ENCODE results near the gene NR6A1.
"Not testable (repeated sequence)": the region's sequence is repeated elsewhere in the genome, so short reads cannot be mapped to it uniquely, and the experiment has no call there.

NR6A1 gene

GRCh38 chr9:124743686-124744348 lies 27.3 kb downstream of the NR6A1 start:
- no peaks in the 10 kb centered on the region for H3K4me1 ChIP-seq (ENCODE audit: control insufficient read depth, insufficient read depth, low read length, poor library complexity, severe bottlenecking)
- no peak for DNase-seq
- H3K4me3 ChIP-seq (ENCODE audit: insufficient read depth, low read depth, low read length, poor library complexity, severe bottlenecking) = no peak overlapping the region
- H3K27ac ChIP-seq (ENCODE audit: insufficient read depth, low read length, poor library complexity, severe bottlenecking) = no peak overlapping the region
- H3K27me3 ChIP-seq (replicated peaks; ENCODE audit: control insufficient read depth, insufficient read depth, low read length, poor library complexity, severe bottlenecking) = no peaks in the 10 kb centered on the region
- no peaks in the 10 kb centered on the region for H3K9me3 ChIP-seq (ENCODE audit: control insufficient read depth, low read length)
- no peaks in the 10 kb centered on the region for H3K36me3 ChIP-seq (ENCODE audit: control insufficient read depth, insufficient read depth, low read length)

- no peaks in the 10 kb centered on the region for H3K9me3 ChIP-seq (ENCODE audit: control insufficient read depth, low read length)
- H3K27me3 ChIP-seq (replicated peaks; ENCODE audit: control insufficient read depth, insufficient read depth, low read length, poor library complexity, severe bottlenecking) = no peaks in the 10 kb centered on the region
- no peaks in the 10 kb centered on the region for H3K4me1 ChIP-seq (ENCODE audit: control insufficient read depth, insufficient read depth, low read length, poor library complexity, severe bottlenecking)
- H3K27ac ChIP-seq (ENCODE audit: insufficient read depth, low read length, poor library complexity, severe bottlenecking) = no peak overlapping the region
- H3K36me3 ChIP-seq (ENCODE audit: control insufficient read depth, insufficient read depth, low read length) = no peaks in the 10 kb centered on the region
- H3K4me3 ChIP-seq (ENCODE audit: insufficient read depth, low read depth, low read length, poor library complexity, severe bottlenecking) = no peak overlapping the region
- no peak for DNase-seq
Observed at GRCh38 chr9:124742940-124743339, 28.2 kb downstream of the NR6A1 start.

- no peak for DNase-seq
- Histone ChIP-seq H3K4me3 (ENCODE audit: insufficient read depth, low read depth, low read length, poor library complexity, severe bottlenecking) (no peak overlapping the region), H3K4me1 (ENCODE audit: control insufficient read depth, insufficient read depth, low read length, poor library complexity, severe bottlenecking) (no peaks in the 10 kb centered on the region), H3K27me3 (replicated peaks; ENCODE audit: control insufficient read depth, insufficient read depth, low read length, poor library complexity, severe bottlenecking) (no peaks in the 10 kb centered on the region), H3K9me3 (ENCODE audit: control insufficient read depth, low read length) (no peaks in the 10 kb centered on the region), H3K27ac (ENCODE audit: insufficient read depth, low read length, poor library complexity, severe bottlenecking) (no peak overlapping the region), H3K36me3 (ENCODE audit: control insufficient read depth, insufficient read depth, low read length) (no peaks in the 10 kb centered on the region)
Observed at GRCh38 chr9:124741662-124742061, 29.4 kb downstream of the NR6A1 start.

GRCh38 chr9:124741149-124741548 lies 30.0 kb downstream of the NR6A1 start:
- Histone ChIP-seq H3K4me1 (ENCODE audit: control insufficient read depth, insufficient read depth, low read length, poor library complexity, severe bottlenecking) (no peaks in the 10 kb centered on the region), H3K4me3 (ENCODE audit: insufficient read depth, low read depth, low read length, poor library complexity, severe bottlenecking) (no peak overlapping the region), H3K36me3 (ENCODE audit: control insufficient read depth, insufficient read depth, low read length) (no peaks in the 10 kb centered on the region), H3K27ac (ENCODE audit: insufficient read depth, low read length, poor library complexity, severe bottlenecking) (no peak overlapping the region), H3K27me3 (replicated peaks; ENCODE audit: control insufficient read depth, insufficient read depth, low read length, poor library complexity, severe bottlenecking) (no peaks in the 10 kb centered on the region), H3K9me3 (ENCODE audit: control insufficient read depth, low read length) (no peaks in the 10 kb centered on the region)
- DNase-seq = no peak

- DNase-seq = no peak
- Histone ChIP-seq H3K27me3 (replicated peaks; ENCODE audit: control insufficient read depth, insufficient read depth, low read length, poor library complexity, severe bottlenecking) (no peaks in the 10 kb centered on the region), H3K4me1 (ENCODE audit: control insufficient read depth, insufficient read depth, low read length, poor library complexity, severe bottlenecking) (no peaks in the 10 kb centered on the region), H3K27ac (ENCODE audit: insufficient read depth, low read length, poor library complexity, severe bottlenecking) (no peak overlapping the region), H3K9me3 (ENCODE audit: control insufficient read depth, low read length) (no peaks in the 10 kb centered on the region), H3K36me3 (ENCODE audit: control insufficient read depth, insufficient read depth, low read length) (no peaks in the 10 kb centered on the region), H3K4me3 (ENCODE audit: insufficient read depth, low read depth, low read length, poor library complexity, severe bottlenecking) (no peak overlapping the region)
Observed at GRCh38 chr9:124739360-124739759, 31.8 kb downstream of the NR6A1 start.

GRCh38 chr9:124738075-124738474 lies 33.0 kb downstream of the NR6A1 start:
- H3K4me3 ChIP-seq (ENCODE audit: insufficient read depth, low read depth, low read length, poor library complexity, severe bottlenecking); H3K27ac ChIP-seq (ENCODE audit: insufficient read depth, low read length, poor library complexity, severe bottlenecking); H3K9me3 ChIP-seq (ENCODE audit: control insufficient read depth, low read length); H3K4me1 ChIP-seq (ENCODE audit: control insufficient read depth, insufficient read depth, low read length, poor library complexity, severe bottlenecking); H3K36me3 ChIP-seq (ENCODE audit: control insufficient read depth, insufficient read depth, low read length); DNase-seq; H3K27me3 ChIP-seq (replicated peaks; ENCODE audit: control insufficient read depth, insufficient read depth, low read length, poor library complexity, severe bottlenecking): not testable (repeated sequence)

GRCh38 chr9:124735121-124735520 lies 36.0 kb downstream of the NR6A1 start:
- H3K27me3 ChIP-seq (replicated peaks; ENCODE audit: control insufficient read depth, insufficient read depth, low read length, poor library complexity, severe bottlenecking) = no peaks in the 10 kb centered on the region
- no peaks in the 10 kb centered on the region for H3K36me3 ChIP-seq (ENCODE audit: control insufficient read depth, insufficient read depth, low read length)
- no peaks in the 10 kb centered on the region for H3K4me1 ChIP-seq (ENCODE audit: control insufficient read depth, insufficient read depth, low read length, poor library complexity, severe bottlenecking)
- no peaks in the 10 kb centered on the region for H3K9me3 ChIP-seq (ENCODE audit: control insufficient read depth, low read length)
- H3K27ac ChIP-seq (ENCODE audit: insufficient read depth, low read length, poor library complexity, severe bottlenecking) = no peak overlapping the region
- DNase-seq = no peak
- no peak overlapping the region for H3K4me3 ChIP-seq (ENCODE audit: insufficient read depth, low read depth, low read length, poor library complexity, severe bottlenecking)

- DNase-seq; H3K4me1 ChIP-seq (ENCODE audit: control insufficient read depth, insufficient read depth, low read length, poor library complexity, severe bottlenecking); H3K36me3 ChIP-seq (ENCODE audit: control insufficient read depth, insufficient read depth, low read length); H3K4me3 ChIP-seq (ENCODE audit: insufficient read depth, low read depth, low read length, poor library complexity, severe bottlenecking); H3K27ac ChIP-seq (ENCODE audit: insufficient read depth, low read length, poor library complexity, severe bottlenecking); H3K9me3 ChIP-seq (ENCODE audit: control insufficient read depth, low read length); H3K27me3 ChIP-seq (replicated peaks; ENCODE audit: control insufficient read depth, insufficient read depth, low read length, poor library complexity, severe bottlenecking): not testable (repeated sequence)
Observed at GRCh38 chr9:124734741-124735083, 36.4 kb downstream of the NR6A1 start.

- H3K27ac ChIP-seq (ENCODE audit: insufficient read depth, low read length, poor library complexity, severe bottlenecking) = no peak overlapping the region
- no peak for DNase-seq
- no peak overlapping the region for H3K4me3 ChIP-seq (ENCODE audit: insufficient read depth, low read depth, low read length, poor library complexity, severe bottlenecking)
- no peaks in the 10 kb centered on the region for H3K27me3 ChIP-seq (replicated peaks; ENCODE audit: control insufficient read depth, insufficient read depth, low read length, poor library complexity, severe bottlenecking)
- H3K4me1 ChIP-seq (ENCODE audit: control insufficient read depth, insufficient read depth, low read length, poor library complexity, severe bottlenecking) = no peaks in the 10 kb centered on the region
- no peaks in the 10 kb centered on the region for H3K9me3 ChIP-seq (ENCODE audit: control insufficient read depth, low read length)
- no peaks in the 10 kb centered on the region for H3K36me3 ChIP-seq (ENCODE audit: control insufficient read depth, insufficient read depth, low read length)
Observed at GRCh38 chr9:124733964-124734740, 37.0 kb downstream of the NR6A1 start.

- no peaks in the 10 kb centered on the region for H3K36me3 ChIP-seq (ENCODE audit: control insufficient read depth, insufficient read depth, low read length)
- DNase-seq = no peak
- H3K4me3 ChIP-seq (ENCODE audit: insufficient read depth, low read depth, low read length, poor library complexity, severe bottlenecking) = no peak overlapping the region
- no peaks in the 10 kb centered on the region for H3K4me1 ChIP-seq (ENCODE audit: control insufficient read depth, insufficient read depth, low read length, poor library complexity, severe bottlenecking)
- H3K27ac ChIP-seq (ENCODE audit: insufficient read depth, low read length, poor library complexity, severe bottlenecking) = no peak overlapping the region
- no peaks in the 10 kb centered on the region for H3K9me3 ChIP-seq (ENCODE audit: control insufficient read depth, low read length)
- no peaks in the 10 kb centered on the region for H3K27me3 ChIP-seq (replicated peaks; ENCODE audit: control insufficient read depth, insufficient read depth, low read length, poor library complexity, severe bottlenecking)
Observed at GRCh38 chr9:124730772-124731171, 40.3 kb downstream of the NR6A1 start.

Data from effector memory CD4-positive, alpha-beta T cell (primary cell).